Muscle of leg (tissue), 11 donors: ENCODE data around the gene PDE4C. TPM values are rescaled to one million over a fixed set of nuclear protein-coding genes. Genes with fewer than 3 reads are reported as not detected.

Experiments
- DNase-seq: peaks from one replicate; pipeline ENCODE4 v3.0.0; 2013
- H3K27ac ChIP-seq: one replicate; pipeline ENCODE4 v1.5.1; 2013; ENCODE audit warnings: mild to moderate bottlenecking, low read length, control low read depth
- H3K27me3 ChIP-seq: one replicate; pipeline ENCODE4 v1.6.1; 2013; ENCODE audit warnings: low read length; ENCODE audit not compliant: control insufficient read depth, insufficient read depth
- H3K36me3 ChIP-seq: one replicate; pipeline ENCODE4 v1.6.1; 2013; ENCODE audit warnings: low read length; ENCODE audit not compliant: control insufficient read depth, insufficient read depth
- H3K4me1 ChIP-seq: one replicate; pipeline ENCODE4 v1.6.1; 2013; ENCODE audit warnings: low read length; ENCODE audit not compliant: control insufficient read depth, insufficient read depth
- H3K4me3 ChIP-seq: one replicate; pipeline ENCODE4 v1.5.1; 2013; ENCODE audit warnings: low read length, control low read depth
- H3K9me3 ChIP-seq: replicated peaks from 2 replicates; pipeline ENCODE4 v1.6.1; 2013; ENCODE audit warnings: low read depth, low read length; ENCODE audit not compliant: control insufficient read depth
- WGBS: methylation state at CpG from one replicate; pipeline ENCODE4 v1.1.5; 2013; ENCODE audit warnings: missing lambda C conversion rate; ENCODE audit not compliant: insufficient coverage; 5-methylcytosine and 5-hydroxymethylcytosine counted together
- polyA plus RNA-seq, 8 donors: library from polyadenylated mRNA; unstranded; fragments of 120-200 nt; gene quantifications; one replicate each; pipeline versions ENCODE4 v1.2.1 to v1.2.3, GENCODE V29; 2013; ENCODE audit warnings: inconsistent platforms in 1 of 8, low replicate concordance in 1 of 8; ENCODE audit not compliant: insufficient read length in 8 of 8, insufficient read depth in 1 of 8
- total RNA-seq: library from RNA; stranded (reverse); fragments of 120-200 nt; gene quantifications from one replicate; pipeline ENCODE4 v1.2.4, GENCODE V29; 2013

Gene PDE4C
- total and polyA plus RNA-seq, 9 donors, result 1.5 to 15.2 (median 4.3) TPM

DNA sequence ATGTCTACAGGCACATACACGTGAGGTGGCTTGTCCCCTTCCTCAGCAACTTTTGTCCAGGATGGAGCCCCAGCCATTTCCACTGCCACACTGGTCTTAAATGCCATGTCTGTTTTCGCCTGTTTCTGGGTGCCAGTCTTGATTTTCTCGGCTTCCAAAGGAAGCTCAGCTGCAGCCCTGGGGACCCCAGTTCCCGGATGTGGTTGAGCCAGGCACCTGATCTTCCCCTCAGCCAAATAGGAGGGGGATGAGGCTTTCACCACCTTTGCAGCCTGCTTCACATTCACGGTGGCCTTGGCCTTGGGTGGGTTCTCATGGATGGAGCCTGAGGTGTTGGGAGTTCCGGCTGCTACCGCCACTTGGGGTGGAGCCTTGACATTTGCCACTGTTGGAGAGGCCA is 39.3 kb upstream of the PDE4C start:
- H3K27ac ChIP-seq, result no peak overlapping the region
- WGBS, result 87% methylated on average over 5 of the region's 7 CpGs
- no peaks in the 10 kb centered on the region for H3K27me3 ChIP-seq
- no peaks in the 10 kb centered on the region for H3K4me1 ChIP-seq
- no peak overlapping the region for H3K4me3 ChIP-seq
- no peaks in the 10 kb centered on the region for H3K9me3 ChIP-seq
- peaks cover 66% of the 10 kb centered on the region for H3K36me3 ChIP-seq
- DNase-seq, result peak; percentile 30

DNA sequence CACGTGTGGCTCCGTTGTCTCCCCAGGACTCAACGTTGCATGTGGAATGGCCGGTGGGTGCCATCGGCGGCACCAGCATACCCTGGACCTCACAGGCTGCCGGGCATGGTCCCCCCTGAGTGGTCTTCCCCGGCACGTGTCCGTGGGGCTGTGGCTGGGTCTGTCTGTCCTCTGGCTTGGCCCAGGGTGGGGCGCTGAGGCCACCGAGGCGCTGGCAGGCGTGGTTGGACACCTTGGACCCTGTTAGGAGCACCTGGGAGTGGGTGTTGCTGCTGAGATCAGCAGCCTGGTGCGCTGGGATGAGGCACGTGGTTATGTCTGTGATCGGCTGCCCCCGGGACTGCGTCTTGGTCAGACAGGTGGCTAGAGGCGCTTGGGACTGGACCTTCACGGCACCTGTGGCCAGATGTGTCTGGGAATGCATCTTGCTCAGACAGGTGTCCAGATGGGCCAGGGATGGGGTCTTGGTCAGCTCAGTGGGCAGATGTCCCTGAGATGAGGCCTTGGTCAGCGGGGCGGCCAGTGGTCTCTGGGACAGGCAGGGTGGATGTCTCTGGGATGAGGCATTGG is 38.8 kb upstream of the PDE4C start:
- WGBS, result 94% methylated on average over 22 of the region's 23 CpGs
- H3K9me3 ChIP-seq, result no peaks in the 10 kb centered on the region
- peaks cover 66% of the 10 kb centered on the region for H3K36me3 ChIP-seq
- no peaks in the 10 kb centered on the region for H3K4me1 ChIP-seq
- H3K4me3 ChIP-seq, result no peak overlapping the region
- no peaks in the 10 kb centered on the region for H3K27me3 ChIP-seq
- peak; percentile 34 for DNase-seq
- no peak overlapping the region for H3K27ac ChIP-seq

DNA sequence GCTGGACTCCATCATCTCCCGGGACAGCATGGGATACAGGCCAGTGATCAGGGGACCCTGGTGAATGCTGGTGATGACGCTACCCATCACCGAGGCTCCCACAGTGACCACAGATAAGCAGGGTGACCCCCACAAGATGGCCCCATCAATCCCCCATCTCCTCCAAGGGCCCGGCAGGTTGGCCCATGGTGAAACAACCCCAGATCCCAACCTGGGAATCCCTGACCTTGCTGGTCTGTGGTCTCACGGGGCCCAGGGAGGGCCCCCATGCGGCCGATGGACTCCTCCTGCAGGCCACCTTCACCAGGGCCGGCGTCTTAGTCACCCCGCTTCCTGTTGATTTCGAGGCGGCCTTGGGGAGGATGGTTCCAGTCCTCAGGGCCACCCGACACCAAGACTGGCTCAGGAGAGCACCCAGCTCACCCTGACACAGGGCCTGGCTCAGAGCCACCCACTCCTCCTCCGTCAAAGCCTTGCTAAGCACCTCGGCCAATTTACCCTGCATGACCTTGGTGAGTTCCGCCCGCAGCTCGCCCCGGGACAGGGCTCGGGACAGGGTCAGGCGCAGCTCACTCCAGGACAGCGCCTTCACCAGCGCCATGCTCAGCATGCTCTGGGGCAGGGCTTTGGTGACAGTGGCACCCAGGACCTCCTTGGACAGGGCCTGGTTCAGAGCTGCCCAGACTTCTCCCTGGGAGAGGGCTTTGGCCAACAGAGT is 38.1 kb upstream of the PDE4C start:
- Histone ChIP-seq H3K36me3 (peaks cover 65% of the 10 kb centered on the region), H3K9me3 (no peaks in the 10 kb centered on the region), H3K27ac (no peak overlapping the region), H3K27me3 (no peaks in the 10 kb centered on the region), H3K4me1 (no peaks in the 10 kb centered on the region), H3K4me3 (no peak overlapping the region)
- 92% methylated on average over 23 of the region's 23 CpGs for WGBS
- peak; percentile 32 for DNase-seq

DNA sequence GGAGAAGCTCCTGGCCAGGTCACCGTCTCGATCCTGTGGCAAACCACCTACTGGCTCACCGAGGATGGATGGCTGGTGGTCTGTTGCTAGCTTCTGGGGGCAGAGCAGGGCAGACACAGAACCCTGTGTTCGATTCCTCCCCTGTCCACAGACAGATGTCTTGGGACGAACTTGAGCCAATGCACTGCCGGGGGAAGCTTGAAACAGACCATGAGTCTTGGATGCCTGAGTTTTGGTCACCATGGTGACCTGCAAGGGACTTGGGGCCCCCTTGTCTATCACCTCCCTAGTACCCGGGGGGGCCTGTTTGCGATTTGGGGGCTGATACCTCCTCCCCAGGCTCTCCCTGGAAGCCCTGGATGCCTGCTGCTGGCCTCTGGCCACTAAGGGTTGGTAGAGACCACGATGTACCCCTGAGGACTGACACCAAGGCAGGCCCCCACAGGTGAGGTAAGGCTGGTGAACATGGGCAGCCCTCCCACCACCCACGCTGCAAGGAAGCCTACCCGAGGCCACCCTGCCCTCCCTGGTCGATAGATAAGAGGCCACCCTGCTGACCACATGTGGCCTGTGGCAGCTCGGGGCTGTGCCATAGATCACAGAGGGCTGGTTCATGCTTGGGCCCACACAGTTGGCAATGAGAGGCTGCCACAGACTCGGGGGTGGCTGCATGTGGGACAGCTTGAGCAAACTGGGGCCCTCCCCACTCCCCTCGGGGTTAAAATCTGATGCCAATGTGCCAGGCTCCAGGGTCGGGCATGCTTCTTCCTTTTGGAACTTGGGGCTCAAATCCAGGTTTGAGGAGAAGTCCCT is 37.3 kb upstream of the PDE4C start:
- Histone ChIP-seq H3K9me3 (no peaks in the 10 kb centered on the region), H3K4me3 (no peak overlapping the region), H3K36me3 (peaks cover 64% of the 10 kb centered on the region), H3K4me1 (no peaks in the 10 kb centered on the region), H3K27ac (no peak overlapping the region), H3K27me3 (no peaks in the 10 kb centered on the region)
- DNase-seq, result peak; percentile 21
- 86% methylated on average over 10 of the region's 16 CpGs for WGBS

DNA sequence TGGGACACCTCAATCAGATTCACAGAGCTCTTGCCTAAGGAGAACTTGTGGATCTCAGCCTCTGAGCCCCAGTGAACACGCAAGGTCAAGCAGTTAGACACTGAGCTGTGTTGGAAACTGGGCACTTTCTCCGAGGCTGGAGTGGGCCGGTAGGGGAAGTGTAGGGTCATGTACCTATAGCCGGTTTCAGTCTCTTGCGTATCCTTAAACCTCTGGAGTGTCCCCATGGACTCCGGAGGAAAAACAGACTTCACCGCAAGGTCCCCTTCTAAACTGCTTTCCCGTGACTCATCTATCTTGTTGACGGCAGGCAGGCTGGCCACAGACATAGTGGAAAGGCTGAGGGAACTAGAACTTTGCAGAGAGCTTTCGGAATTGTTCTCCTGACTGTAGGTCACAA is 36.7 kb upstream of the PDE4C start:
- peak; percentile 8 for DNase-seq
- Histone ChIP-seq H3K4me3 (no peak overlapping the region), H3K4me1 (no peaks in the 10 kb centered on the region), H3K9me3 (no peaks in the 10 kb centered on the region), H3K36me3 (peaks cover 63% of the 10 kb centered on the region), H3K27me3 (no peaks in the 10 kb centered on the region), H3K27ac (no peak overlapping the region)
- 82% methylated on average over 9 of the region's 10 CpGs for WGBS

DNA sequence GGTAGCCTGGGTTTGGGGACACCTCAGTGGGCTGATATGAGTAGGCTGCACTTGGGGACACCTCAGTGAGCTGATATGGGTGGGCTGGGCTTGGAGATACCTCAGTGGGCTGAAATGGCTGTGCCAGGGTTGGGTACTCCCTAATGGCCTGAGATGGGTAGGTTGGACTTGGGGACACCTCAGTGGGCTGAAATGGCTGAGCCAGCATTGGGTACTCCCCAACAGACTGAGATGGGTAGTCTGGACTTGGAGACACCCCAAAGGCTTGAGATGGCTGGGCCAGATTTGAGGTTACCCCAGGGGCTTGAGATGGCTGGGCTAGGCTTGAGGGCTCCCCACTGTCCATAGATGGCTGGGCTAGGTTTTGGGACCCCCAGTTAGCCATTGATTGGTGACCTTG is 35.9 kb upstream of the PDE4C start:
- H3K36me3 ChIP-seq, result peaks cover 64% of the 10 kb centered on the region
- no peaks in the 10 kb centered on the region for H3K9me3 ChIP-seq

DNA sequence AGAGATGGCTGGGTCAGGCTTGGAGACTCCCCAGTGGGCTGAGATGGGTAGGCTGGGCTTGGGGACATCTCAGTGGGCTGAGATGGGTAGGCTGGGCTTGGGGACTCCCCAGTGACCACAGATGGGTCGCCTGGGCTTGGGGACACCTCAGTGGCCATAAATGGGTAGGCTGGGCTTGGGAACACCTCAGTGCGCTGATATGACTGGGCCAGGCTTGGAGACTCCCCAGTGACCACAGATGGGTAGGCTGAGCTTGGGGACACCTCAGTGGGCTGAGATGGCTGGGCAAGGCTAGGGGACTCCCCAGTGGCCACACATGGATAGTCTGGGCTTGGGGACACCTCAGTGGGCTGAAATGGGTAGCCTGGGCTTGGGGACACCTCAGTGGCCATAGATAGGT is 35.2 kb upstream of the PDE4C start:
- no peak for DNase-seq
- no peak overlapping the region for H3K4me3 ChIP-seq
- H3K27me3 ChIP-seq, result no peaks in the 10 kb centered on the region
- H3K36me3 ChIP-seq, result peaks cover 62% of the 10 kb centered on the region
- no peak overlapping the region for H3K27ac ChIP-seq
- H3K9me3 ChIP-seq, result no peaks in the 10 kb centered on the region
- 83% methylated on average over 2 of the region's 2 CpGs for WGBS
- H3K4me1 ChIP-seq, result no peaks in the 10 kb centered on the region

More for the DNA sequence above, 35.9 kb upstream of the PDE4C start:
- peak; percentile 16 for DNase-seq
- H3K4me3 ChIP-seq, result no peak overlapping the region
- no peak overlapping the region for H3K27ac ChIP-seq
- H3K27me3 ChIP-seq, result no peaks in the 10 kb centered on the region
- no peaks in the 10 kb centered on the region for H3K4me1 ChIP-seq

DNA sequence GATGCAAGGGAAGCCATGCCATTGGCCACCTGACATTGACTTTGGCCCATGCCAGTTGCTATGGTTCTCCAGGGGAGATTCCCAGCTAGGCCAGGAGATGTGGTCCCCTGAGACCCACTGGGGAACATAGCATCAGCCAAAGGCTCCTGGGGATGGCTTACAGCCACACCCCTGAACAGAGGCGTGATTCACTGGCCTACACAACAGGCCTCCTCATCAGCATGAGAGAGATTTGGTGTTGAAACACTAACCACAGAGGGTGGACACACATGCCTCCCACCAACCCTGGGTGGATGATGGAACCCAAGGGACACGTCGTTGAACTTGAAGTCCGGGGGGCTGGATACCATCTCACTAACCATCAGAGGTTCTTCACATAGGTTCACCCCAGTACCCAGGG is 33.7 kb upstream of the PDE4C start:
- Histone ChIP-seq H3K4me3 (no peak overlapping the region), H3K36me3 (peaks cover 46% of the 10 kb centered on the region), H3K4me1 (no peaks in the 10 kb centered on the region), H3K9me3 (no peaks in the 10 kb centered on the region), H3K27ac (no peak overlapping the region), H3K27me3 (peaks cover 1% of the 10 kb centered on the region)
- 92% methylated on average over 2 of the region's 4 CpGs for WGBS
- DNase-seq, result peak; percentile 21

DNA sequence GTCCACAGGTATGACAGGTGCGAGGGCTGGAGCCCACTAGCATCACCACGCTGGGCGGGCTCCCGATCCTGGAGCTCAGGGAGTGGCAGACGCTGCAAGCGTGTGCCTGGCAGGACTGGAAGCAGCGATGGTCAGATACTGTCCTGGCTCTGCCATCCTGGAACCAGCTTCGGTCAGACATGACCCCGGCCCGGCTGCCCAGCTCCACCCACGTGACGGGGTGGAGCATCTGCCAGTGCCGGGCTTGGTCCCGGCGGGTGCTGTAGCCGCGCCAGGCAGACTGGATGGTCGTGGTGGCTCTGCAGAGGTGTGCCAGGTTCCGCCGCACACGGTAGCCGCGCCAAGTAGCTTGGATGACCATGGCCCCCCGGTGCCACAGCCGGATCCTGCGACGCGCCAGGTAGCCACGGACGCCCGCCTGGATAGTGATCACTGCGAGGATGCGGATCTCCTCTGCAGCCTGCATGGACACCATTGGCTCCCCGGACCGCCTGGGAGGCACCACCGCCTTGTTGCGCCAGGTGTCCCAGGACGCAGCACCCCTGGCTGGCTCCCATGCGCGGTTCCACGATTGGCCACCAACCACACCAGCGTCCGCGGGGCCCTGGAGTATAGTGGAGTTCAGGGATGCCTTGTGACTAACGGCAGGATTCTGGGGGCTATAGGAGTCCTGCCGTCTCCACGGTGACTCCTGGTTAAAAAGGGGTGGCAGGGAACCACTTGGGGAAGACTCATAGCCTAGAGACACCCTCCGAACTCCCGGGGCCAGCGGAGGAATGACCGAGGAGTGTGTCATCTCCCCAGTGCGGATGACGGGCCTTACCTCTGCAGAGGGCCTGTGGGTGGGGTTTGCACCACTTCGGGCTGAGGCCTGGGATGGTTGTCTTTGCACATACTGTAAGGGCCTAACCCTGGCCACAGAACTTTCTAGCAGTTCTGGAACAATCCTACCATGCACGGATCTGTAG is 31.5 kb upstream of the PDE4C start:
- Histone ChIP-seq H3K9me3 (no peaks in the 10 kb centered on the region), H3K4me3 (no peak overlapping the region), H3K36me3 (peaks cover 27% of the 10 kb centered on the region), H3K4me1 (no peaks in the 10 kb centered on the region), H3K27me3 (peaks cover 8% of the 10 kb centered on the region), H3K27ac (no peak overlapping the region)
- WGBS, result 90% methylated on average over 49 of the region's 55 CpGs
- DNase-seq, result peak; percentile 11
